HG02798 (cell line): ENCODE results near the gene TPK1.
A peak's percentile ranks its signal among the peaks of the same experiment; 100 is the strongest.
"Not testable (repeated sequence)": the region's sequence is repeated elsewhere in the genome, so short reads cannot be mapped to it uniquely, and the experiment has no call there.

ENCODE experiments used
- ATAC-seq: cut with Tn5 transposase; IDR thresholded peaks from one replicate; pipeline ENCODE4 v1.9.1; 2021; ENCODE audit warnings: mild to moderate bottlenecking; ENCODE audit not compliant: unreplicated experiment, poor library complexity

TPK1 gene

GRCh38 chr7:144730224-144730623, 105.6 kb downstream of the TPK1 start:
- ATAC-seq: no peak

- ATAC-seq: no peak
Observed at GRCh38 chr7:144729226-144729625, 106.6 kb downstream of the TPK1 start.

GRCh38 chr7:144728551-144728950, 107.3 kb downstream of the TPK1 start:
- ATAC-seq: no peak

GRCh38 chr7:144726840-144727239, 109.0 kb downstream of the TPK1 start:
- not testable (repeated sequence) for ATAC-seq

- peak; percentile 98 for ATAC-seq
Observed at GRCh38 chr7:144725070-144725469, 110.8 kb downstream of the TPK1 start.

GRCh38 chr7:144723301-144723700, 112.6 kb downstream of the TPK1 start:
- no peak for ATAC-seq

GRCh38 chr7:144720710-144721109, 115.1 kb downstream of the TPK1 start:
- ATAC-seq: no peak

- ATAC-seq: no peak
Observed at GRCh38 chr7:144720149-144720548, 115.7 kb downstream of the TPK1 start.

GRCh38 chr7:144717720-144718119, 118.1 kb downstream of the TPK1 start:
- ATAC-seq: no peak

GRCh38 chr7:144713850-144714249, 122.0 kb downstream of the TPK1 start:
- peak; percentile 67 for ATAC-seq

- no peak for ATAC-seq
Observed at GRCh38 chr7:144710791-144711190, 125.1 kb downstream of the TPK1 start.

- no peak for ATAC-seq
Observed at GRCh38 chr7:144709066-144709465, 126.8 kb downstream of the TPK1 start.

GRCh38 chr7:144691240-144691639, 144.6 kb downstream of the TPK1 start:
- ATAC-seq: no peak

GRCh38 chr7:144682581-144683280, 153.1 kb downstream of the TPK1 start:
- ATAC-seq: no peak

- ATAC-seq: no peak
Observed at GRCh38 chr7:144676492-144676891, 159.4 kb downstream of the TPK1 start.

GRCh38 chr7:144674550-144674949, 161.3 kb downstream of the TPK1 start:
- ATAC-seq: no peak

GRCh38 chr7:144672869-144673268, 163.0 kb downstream of the TPK1 start:
- ATAC-seq: no peak

GRCh38 chr7:144671429-144671828, 164.4 kb downstream of the TPK1 start:
- no peak for ATAC-seq

- no peak for ATAC-seq
Observed at GRCh38 chr7:144670218-144670617, 165.6 kb downstream of the TPK1 start.

- ATAC-seq: no peak
Observed at GRCh38 chr7:144668503-144668902, 167.3 kb downstream of the TPK1 start.

GRCh38 chr7:144665689-144666381, 170.0 kb downstream of the TPK1 start:
- ATAC-seq: no peak

GRCh38 chr7:144659211-144659610, 176.6 kb downstream of the TPK1 start:
- ATAC-seq: no peak
